IgD-negative memory B cell (primary cell): ENCODE measurements around the gene MYH3. TPM values are rescaled to one million over a fixed set of nuclear protein-coding genes. Genes with fewer than 3 reads are reported as not detected.
A peak's percentile ranks its signal among the peaks of the same experiment; 100 is the strongest.

Experiments
- H3K27ac Mint-ChIP-seq, 3 donors: one replicate each; pipeline ENCODE4 v1.8.0; 2020 to 2022; ENCODE audit warnings: mild to moderate bottlenecking in 3 of 3, mixed read lengths in 3 of 3, moderate library complexity in 1 of 3
- H3K27me3 Mint-ChIP-seq: one replicate; pipeline ENCODE4 v1.8.0; 2021; ENCODE audit warnings: mixed read lengths
- H3K36me3 Mint-ChIP-seq: one replicate; pipeline ENCODE4 v1.8.0; 2020; ENCODE audit warnings: mild to moderate bottlenecking, mixed read lengths
- H3K4me1 Mint-ChIP-seq, 3 donors: one replicate each; pipeline ENCODE4 v1.8.0; 2020 to 2022; ENCODE audit warnings: mixed read lengths in 3 of 3, mild to moderate bottlenecking in 1 of 3
- H3K4me3 Mint-ChIP-seq, 4 donors: one replicate each; pipeline ENCODE4 v1.8.0; 2020 to 2022; ENCODE audit warnings: mild to moderate bottlenecking in 4 of 4, mixed read lengths in 4 of 4, moderate library complexity in 3 of 4
- H3K9me3 Mint-ChIP-seq, 3 donors: one replicate each; pipeline ENCODE4 v1.8.0; 2020 to 2021; ENCODE audit warnings: mixed read lengths in 3 of 3, mild to moderate bottlenecking in 1 of 3
- polyA plus RNA-seq: library from polyadenylated mRNA; unstranded; fragments of 300-500 nt; fragmentation: Illumina TruSeq; gene quantifications from one replicate; pipeline ENCODE4 v1.2.3, GENCODE V29; 2021

MYH3 gene
- polyA plus RNA-seq, 1 donor from 2014 or later: 1.6 TPM

DNA sequence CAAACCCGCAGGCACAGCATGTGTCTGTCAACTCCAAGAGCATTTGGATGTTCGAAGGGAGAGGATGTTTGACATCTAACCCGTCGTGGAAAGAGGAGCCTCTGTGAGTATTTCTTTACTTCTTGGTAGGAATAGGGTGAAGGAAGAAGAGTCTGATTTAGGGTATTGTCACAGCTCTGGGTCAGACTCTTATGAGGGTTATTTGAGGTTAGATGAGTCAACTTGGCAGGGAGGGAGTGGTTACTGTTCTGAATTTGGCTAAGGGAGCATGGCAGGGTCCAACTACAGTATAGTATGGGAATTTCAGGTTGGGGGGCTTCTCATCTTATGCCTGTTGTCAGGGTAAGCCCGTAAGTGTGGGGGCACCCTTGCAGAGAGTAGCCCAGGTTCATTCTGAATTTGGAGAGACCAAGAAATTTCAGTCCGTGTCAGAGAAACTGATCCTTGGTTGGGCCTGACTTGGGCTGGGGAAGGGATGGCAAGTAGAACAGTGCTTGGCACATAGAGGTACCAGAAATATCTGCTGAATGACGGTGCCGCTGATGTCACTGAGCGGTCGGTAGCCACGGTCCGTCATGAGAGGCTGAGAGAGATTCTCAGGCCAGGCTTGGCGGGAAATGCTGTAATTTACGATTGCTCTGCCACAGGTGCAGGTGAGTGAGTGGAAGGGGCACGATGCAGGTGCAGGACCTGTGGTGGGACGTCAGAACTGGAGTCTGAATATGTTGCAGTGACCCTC, 43.2 kb downstream of the MYH3 start:
- Mint-ChIP-seq H3K27ac (no peak overlapping the region), H3K4me3 (no peak overlapping the region), H3K36me3 (no peaks in the 10 kb centered on the region), H3K27me3 (peaks cover 3% of the 10 kb centered on the region), H3K4me1 (peaks cover 0 to 4% (median 4%) of the 10 kb centered on the region in 3 donors), H3K9me3 (no peaks in the 10 kb centered on the region)

DNA sequence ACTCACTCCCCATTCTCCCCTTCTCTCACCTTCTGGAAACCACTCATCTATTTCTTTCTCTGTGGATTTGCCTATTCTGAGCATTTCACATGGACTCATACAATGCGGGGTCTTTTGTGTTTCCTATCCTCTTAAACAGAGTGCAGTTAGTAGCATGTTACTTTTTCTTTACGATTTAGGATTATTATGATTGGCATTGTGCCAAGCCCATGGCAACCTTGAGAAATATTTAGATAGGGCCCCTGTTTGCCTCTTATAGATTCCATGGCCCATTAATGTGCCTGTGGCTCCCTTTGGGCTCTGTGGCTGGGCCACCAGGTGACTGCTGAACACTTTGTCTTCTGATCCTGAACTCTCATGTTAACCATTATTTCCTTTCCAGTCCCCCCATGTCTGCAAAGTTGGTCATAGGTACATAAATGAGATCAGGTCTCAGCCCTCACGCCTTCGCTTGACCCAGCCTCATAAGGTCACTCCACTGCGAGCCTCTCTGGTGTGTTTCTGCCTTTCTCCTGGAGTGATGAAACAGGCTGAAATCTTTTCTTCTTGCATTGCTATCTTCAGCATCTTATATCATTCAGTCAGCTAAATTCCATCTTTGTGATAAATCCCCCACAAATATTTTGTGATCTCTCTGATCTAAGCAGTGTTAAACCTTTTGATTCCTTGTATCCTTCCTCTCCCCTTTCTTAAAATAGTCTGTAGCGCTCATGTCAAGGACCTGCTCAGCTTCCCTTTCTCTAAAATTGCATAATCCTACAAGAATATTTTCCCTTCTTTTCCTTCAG, 44.0 kb downstream of the MYH3 start:
- Mint-ChIP-seq H3K9me3 (no peaks in the 10 kb centered on the region), H3K27me3 (peaks cover 2% of the 10 kb centered on the region), H3K4me3 (no peak overlapping the region), H3K36me3 (no peaks in the 10 kb centered on the region), H3K27ac (no peak overlapping the region), H3K4me1 (peaks cover 0 to 2% (median 2%) of the 10 kb centered on the region in 3 donors)

- no peaks in the 10 kb centered on the region for H3K27me3 Mint-ChIP-seq
- H3K9me3 Mint-ChIP-seq: no peaks in the 10 kb centered on the region
- no peaks in the 10 kb centered on the region for H3K36me3 Mint-ChIP-seq
- no peaks in the 10 kb centered on the region for H3K4me1 Mint-ChIP-seq
- no peak overlapping the region for H3K4me3 Mint-ChIP-seq
- H3K27ac Mint-ChIP-seq: no peak overlapping the region
Measured at GRCh38 chr17:10610884-10611283, 46.2 kb downstream of the MYH3 start.

DNA sequence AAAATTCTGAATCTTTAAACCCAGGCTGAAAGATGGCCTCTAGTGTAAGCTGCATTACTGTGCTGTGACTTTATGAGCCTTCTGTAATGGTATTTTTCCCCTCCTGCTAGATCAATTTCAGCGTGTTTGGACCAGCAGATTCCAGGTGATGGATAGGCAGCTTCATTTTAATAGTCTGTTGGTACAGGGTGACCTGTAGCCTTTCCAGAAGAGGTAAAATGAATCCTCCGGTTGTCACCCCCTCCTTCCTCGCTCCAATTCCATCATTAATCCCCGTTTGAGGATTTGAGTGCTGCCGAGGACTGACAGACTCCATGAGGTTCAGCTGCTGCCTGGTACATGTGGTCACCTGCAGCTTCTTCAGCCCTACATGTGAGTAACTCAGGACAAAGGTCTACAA, 48.9 kb downstream of the MYH3 start:
- Mint-ChIP-seq H3K27ac (no peak overlapping the region), H3K36me3 (no peaks in the 10 kb centered on the region), H3K27me3 (peaks cover under 1% of the 10 kb centered on the region), H3K4me3 (peak overlapping the region in 1 of 4 donors; percentile 43), H3K9me3 (no peaks in the 10 kb centered on the region), H3K4me1 (no peaks in the 10 kb centered on the region)

GRCh38 chr17:10606110-10606509, 51.0 kb downstream of the MYH3 start:
- H3K27ac Mint-ChIP-seq: no peak overlapping the region
- peaks cover 4% of the 10 kb centered on the region for H3K27me3 Mint-ChIP-seq
- no peak overlapping the region for H3K4me3 Mint-ChIP-seq
- H3K4me1 Mint-ChIP-seq: no peaks in the 10 kb centered on the region
- no peaks in the 10 kb centered on the region for H3K36me3 Mint-ChIP-seq
- no peaks in the 10 kb centered on the region for H3K9me3 Mint-ChIP-seq

- Mint-ChIP-seq H3K36me3 (no peaks in the 10 kb centered on the region), H3K9me3 (no peaks in the 10 kb centered on the region), H3K27ac (peak overlapping the region in 1 of 3 donors; percentile 39), H3K4me1 (no peaks in the 10 kb centered on the region), H3K4me3 (no peak overlapping the region), H3K27me3 (peaks cover 4% of the 10 kb centered on the region)
Measured at GRCh38 chr17:10605221-10605783, 51.8 kb downstream of the MYH3 start.

DNA sequence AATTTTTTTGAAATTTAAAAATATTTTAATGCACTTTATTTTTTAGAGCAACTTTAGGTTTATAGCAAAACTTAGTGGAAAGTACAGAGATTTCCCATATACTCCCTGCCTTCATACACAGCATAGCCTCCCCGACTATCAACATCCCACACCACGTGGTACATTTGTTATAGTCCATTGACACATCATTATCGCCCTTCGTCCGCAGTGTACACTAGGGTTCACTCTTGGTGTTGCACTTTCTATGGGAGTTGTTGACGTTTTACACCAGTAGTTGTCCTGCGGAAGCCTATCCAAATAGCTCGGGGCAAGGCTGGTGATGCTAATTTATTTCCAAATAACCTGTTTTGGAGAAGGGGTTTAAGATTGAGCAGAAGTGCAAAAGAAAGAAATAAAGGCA, 52.6 kb downstream of the MYH3 start:
- Mint-ChIP-seq H3K36me3 (no peaks in the 10 kb centered on the region), H3K27me3 (peaks cover 7% of the 10 kb centered on the region), H3K9me3 (no peaks in the 10 kb centered on the region), H3K4me1 (no peaks in the 10 kb centered on the region), H3K4me3 (no peak overlapping the region), H3K27ac (no peak overlapping the region)

- Mint-ChIP-seq H3K36me3 (no peaks in the 10 kb centered on the region), H3K27ac (no peak overlapping the region), H3K27me3 (peaks cover 7% of the 10 kb centered on the region), H3K4me1 (no peaks in the 10 kb centered on the region), H3K4me3 (no peak overlapping the region), H3K9me3 (no peaks in the 10 kb centered on the region)
Measured at GRCh38 chr17:10603931-10604330, 53.2 kb downstream of the MYH3 start.

DNA sequence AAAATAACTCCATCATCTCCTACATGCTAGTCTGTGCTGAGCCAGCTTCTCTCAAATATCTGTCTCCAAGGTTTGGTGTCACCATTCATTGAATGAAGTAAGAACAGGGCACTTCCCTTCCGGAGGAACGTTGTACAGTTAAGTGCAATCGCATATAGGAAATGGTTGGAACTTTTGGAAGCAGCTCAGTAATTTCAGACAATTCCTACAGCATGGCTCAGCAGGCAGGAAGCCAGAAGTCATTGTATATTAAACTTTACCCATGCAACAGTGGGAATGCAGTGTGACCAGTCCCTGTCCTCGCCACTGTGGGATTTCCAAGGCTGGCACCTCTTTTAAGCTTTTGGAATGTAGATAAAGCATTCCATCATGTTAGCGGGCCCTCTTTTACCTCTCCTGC, 56.5 kb downstream of the MYH3 start:
- H3K4me1 Mint-ChIP-seq: no peaks in the 10 kb centered on the region
- no peaks in the 10 kb centered on the region for H3K36me3 Mint-ChIP-seq
- no peak overlapping the region for H3K4me3 Mint-ChIP-seq
- H3K9me3 Mint-ChIP-seq: no peaks in the 10 kb centered on the region
- peaks cover 12% of the 10 kb centered on the region for H3K27me3 Mint-ChIP-seq
- H3K27ac Mint-ChIP-seq: no peak overlapping the region

DNA sequence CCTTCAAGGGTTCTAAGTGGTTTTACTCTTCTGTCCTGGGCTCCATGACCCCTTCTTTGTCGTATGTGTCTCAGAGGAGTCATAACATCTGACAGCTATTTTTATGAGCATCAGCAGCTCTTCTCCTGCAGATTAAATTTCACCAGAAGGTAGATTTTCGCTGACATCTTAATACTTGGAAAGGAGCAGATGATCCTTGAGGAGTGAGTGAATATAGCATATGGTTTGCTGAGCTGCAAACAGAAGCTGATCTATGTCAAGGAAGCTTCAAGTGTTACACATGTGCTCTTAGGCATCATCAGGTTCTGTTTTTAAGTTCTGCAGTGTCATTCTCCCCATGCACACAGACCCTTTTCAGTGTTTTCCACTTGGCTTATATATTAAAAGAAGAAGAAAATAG, 58.5 kb downstream of the MYH3 start:
- Mint-ChIP-seq H3K9me3 (peaks cover 0 to 2% (median under 1%) of the 10 kb centered on the region in 3 donors), H3K4me3 (no peak overlapping the region), H3K27ac (no peak overlapping the region), H3K27me3 (peaks cover 13% of the 10 kb centered on the region), H3K36me3 (no peaks in the 10 kb centered on the region), H3K4me1 (peaks cover 0 to 2% (median 0%) of the 10 kb centered on the region in 3 donors)

- Mint-ChIP-seq H3K4me3 (no peak overlapping the region), H3K36me3 (peaks cover 3% of the 10 kb centered on the region), H3K4me1 (peaks cover 0 to under 1% (median 0%) of the 10 kb centered on the region in 3 donors), H3K27ac (no peak overlapping the region), H3K27me3 (peaks cover 2% of the 10 kb centered on the region), H3K9me3 (peaks cover 0 to 2% (median 2%) of the 10 kb centered on the region in 3 donors)
Measured at GRCh38 chr17:10589553-10590145, 67.5 kb downstream of the MYH3 start.

- Mint-ChIP-seq H3K4me3 (peak overlapping the region in 1 of 4 donors; percentile 35), H3K36me3 (peaks cover 1% of the 10 kb centered on the region), H3K9me3 (peaks cover 0 to 2% (median 0%) of the 10 kb centered on the region in 3 donors), H3K27me3 (peaks cover 1% of the 10 kb centered on the region), H3K4me1 (peaks cover 0 to 2% (median 0%) of the 10 kb centered on the region in 3 donors), H3K27ac (no peak overlapping the region)
Measured at GRCh38 chr17:10585529-10585928, 71.6 kb downstream of the MYH3 start.

- Mint-ChIP-seq H3K4me1 (peaks cover 0 to 2% (median 0%) of the 10 kb centered on the region in 3 donors), H3K9me3 (peaks cover 0 to 2% (median 0%) of the 10 kb centered on the region in 3 donors), H3K4me3 (no peak overlapping the region), H3K27ac (no peak overlapping the region), H3K36me3 (no peaks in the 10 kb centered on the region), H3K27me3 (peaks cover 1% of the 10 kb centered on the region)
Measured at GRCh38 chr17:10583834-10584233, 73.3 kb downstream of the MYH3 start.

DNA sequence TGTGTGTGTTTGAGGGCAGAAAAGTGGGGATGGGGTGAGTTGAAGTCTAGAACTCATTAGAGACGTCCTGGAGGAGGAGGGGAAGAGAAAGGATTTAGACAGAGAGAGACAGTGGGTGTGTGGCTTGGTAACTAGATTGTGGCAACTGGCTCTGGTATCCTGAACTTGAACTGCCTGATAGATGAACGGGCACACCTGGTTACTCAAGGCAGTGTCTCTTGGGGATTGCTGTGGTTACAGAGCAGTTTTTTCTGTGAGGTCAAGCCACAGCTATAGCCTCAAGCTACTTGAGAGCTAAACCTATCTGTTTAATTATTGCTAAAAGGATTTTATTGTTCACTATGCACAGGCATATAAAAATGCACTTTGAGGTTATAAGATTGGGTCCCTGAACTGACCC, 77.8 kb downstream of the MYH3 start:
- H3K36me3 Mint-ChIP-seq: no peaks in the 10 kb centered on the region
- H3K27me3 Mint-ChIP-seq: peaks cover 3% of the 10 kb centered on the region
- no peak overlapping the region for H3K27ac Mint-ChIP-seq
- H3K9me3 Mint-ChIP-seq: peaks cover 0 to 2% (median 0%) of the 10 kb centered on the region in 3 donors
- peaks cover 0 to 2% (median 0%) of the 10 kb centered on the region in 3 donors for H3K4me1 Mint-ChIP-seq
- no peak overlapping the region for H3K4me3 Mint-ChIP-seq
